HG03159 (cell line): ENCODE results near the gene C1orf105.
"Not testable (repeated sequence)": the region's sequence is repeated elsewhere in the genome, so short reads cannot be mapped to it uniquely, and the experiment has no call there.

Experiments used
- ATAC-seq: cut with Tn5 transposase; IDR thresholded peaks from one replicate; pipeline ENCODE4 v1.9.1; 2021; ENCODE audit warnings: mild to moderate bottlenecking, moderate library complexity; ENCODE audit not compliant: unreplicated experiment

C1orf105 gene

GRCh38 chr1:172423336-172423735, 2.9 kb downstream of the C1orf105 start:
- ATAC-seq: no peak

DNA sequence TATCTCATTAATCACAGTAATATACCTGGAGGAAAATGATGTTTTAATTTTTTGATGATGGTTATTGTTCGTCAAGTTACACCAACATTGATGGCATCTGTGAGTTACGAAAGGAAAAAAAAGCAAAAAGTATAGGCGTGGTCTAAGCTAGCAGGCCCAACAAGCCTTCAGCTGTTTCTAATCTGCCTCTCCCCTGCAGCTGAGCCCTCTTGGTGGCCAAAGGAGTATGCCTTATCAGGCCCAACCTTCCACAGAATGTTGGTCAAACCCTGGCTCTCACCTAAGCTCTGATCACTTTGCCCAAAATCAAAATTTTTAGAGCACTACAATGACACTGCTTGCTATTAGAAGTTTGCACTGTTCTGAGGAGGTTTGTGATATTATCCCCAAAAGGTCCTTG, 4.9 kb downstream of the C1orf105 start:
- no peak for ATAC-seq

DNA sequence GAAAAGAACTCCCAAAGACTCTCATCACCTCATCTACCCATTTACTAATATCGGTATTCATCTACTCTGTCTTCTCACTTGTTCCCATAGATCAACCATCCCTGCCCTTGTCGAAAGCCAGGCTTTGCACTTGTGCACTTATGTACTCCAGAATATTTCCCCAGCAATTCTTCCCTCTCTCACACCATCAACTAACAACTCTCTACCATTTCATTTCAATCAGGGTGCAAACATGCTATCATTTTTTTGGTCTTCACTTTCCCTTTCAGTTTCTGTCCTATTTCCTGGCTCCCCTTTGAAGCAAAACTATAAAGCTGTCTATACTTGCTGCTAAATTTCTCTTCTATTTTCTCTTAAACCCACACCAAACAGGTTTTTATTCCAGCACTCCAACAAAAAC, 6.7 kb downstream of the C1orf105 start:
- no peak for ATAC-seq

DNA sequence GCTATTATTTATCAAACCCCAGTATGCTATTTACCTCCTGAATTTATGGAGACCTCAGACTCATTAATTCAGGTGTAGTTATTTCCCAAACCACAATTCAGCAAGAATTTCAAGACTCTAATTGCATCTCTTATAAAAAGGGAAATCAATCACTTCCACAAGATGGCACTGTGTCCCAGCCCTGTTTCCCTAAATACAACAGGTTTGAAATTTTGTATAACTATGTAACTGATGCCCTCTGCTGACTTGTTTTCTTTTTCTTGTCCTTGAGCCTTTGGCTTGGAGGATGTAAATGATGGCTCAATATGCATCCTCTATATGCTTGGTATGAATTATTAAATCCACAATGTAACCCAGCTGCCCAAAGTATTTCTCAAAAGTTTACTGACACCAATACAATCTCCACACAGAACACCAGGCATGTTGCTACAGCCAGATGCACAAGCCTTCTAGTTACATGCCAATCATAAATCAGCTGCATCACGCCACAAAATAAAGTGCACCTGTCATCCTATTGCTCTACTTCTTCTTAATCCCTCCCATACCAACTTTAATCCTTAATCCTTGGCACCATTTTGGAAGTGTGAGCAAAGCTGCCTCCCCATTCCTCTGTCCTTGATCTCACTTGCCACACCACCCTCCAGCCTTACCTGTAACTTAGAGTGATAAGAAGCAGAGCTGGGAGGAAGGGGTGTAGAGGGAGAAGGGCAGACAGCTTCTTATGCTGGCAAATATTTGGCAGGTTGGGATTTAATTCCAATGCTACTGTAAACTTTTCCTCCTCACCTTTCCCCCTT, 9.0 kb downstream of the C1orf105 start:
- ATAC-seq: no peak

GRCh38 chr1:172430128-172430454, 9.6 kb downstream of the C1orf105 start:
- no peak for ATAC-seq

DNA sequence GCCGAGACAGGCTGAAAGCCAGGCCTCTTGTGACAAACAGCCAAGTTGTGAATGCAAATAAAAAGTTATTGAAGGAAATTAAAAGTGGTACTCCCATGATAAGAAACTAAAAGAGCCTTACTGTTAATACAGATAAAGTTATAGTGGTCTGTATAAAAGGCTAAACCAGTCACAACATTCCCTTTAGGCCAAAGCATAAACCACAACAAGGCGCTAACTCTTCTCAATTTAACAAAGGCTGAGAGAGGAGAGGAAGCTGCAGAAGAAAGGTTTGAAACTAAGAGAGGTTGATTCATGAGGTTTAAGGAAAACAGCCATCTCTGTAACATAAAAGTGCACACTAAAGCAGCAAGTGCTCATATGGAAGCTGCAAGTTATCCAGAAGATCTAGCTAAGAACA, 10.7 kb downstream of the C1orf105 start:
- ATAC-seq: no peak

DNA sequence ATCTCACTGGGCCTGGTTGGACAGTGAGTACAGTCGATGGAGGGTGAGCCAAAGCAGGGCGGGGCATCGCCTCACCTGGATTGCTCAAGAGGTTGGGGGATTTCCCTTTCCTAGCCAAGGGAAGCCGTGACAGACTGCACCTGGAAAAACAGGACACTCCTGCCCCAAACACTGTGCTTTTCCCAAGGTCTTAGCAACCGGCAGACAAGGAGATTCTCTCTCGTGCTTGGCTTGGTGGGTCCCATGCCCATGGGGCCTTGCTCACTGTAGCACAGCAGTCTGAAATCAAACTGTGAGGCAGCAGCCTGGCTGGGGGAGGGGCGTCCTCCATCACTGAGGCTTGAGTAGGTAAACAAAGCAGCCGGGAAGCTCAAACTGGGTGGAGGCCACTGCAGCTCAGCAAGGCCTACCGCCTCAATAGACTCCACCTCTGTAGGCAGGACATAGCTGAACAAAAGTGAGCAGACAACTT, 11.3 kb downstream of the C1orf105 start:
- ATAC-seq: no peak

DNA sequence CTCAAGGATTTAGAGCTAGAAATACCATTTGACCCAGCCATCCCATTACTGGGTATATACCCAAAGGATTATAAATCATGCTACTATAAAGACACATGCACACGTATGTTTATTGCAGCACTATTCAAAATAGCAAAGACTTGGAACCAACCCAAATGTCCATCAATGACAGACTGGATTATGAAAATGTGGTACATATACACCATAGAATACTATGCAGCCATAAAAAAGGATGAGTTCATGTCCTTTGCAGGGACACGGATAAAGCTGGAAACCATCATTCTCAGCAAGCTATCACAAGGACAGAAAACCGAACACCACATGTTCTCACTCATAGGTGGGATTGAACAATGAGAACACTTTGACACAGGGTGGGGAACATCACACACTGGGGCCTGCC, 16.7 kb downstream of the C1orf105 start:
- not testable (repeated sequence) for ATAC-seq

- ATAC-seq: no peak
Observed at GRCh38 chr1:172442404-172442803, 21.9 kb downstream of the C1orf105 start.

- ATAC-seq: no peak
Observed at GRCh38 chr1:172442843-172443565, 22.5 kb downstream of the C1orf105 start.

DNA sequence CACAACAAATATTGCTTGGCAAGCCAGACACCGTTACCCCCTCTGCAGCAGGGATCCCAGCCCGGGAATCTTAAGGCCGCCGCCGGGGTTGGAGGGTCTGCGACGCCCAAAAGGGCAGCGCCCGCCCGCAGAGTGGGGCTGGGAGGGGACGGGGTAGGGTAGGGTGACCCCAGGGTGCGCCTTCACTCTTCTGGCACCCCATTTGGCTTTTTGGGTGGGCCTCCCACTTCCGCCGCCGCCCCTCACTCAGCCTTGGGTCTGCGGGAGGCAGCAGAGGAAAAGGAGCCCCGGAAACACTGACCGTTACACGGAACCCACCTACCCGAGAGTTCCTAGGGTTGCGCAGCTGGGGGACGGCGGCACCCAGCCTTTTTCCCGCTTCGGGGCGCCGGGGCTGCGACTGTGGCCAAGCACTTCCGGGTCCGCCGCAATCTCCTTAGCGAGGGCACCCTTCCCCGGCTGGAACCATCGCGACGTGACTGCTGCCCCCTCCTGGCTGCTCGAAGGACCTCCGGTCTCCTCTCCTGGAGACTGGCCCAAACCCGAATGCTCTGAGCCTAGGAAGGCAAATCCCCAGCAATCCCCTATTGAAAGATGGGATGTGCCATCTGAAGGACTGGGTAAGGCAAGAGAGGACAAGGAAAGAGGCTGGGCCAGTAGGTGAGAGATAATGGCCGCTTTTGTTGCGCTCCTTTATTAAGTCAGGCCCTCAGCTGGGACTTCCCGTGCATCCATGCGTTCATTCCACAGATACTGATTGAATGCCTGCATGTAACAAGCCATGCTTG, 23.4 kb downstream of the C1orf105 start, which contains the start of gene PIGC:
TSS of gene PIGC (minus strand) at position 404 of the 788 bp plus-strand sequence. CDS start 1,447 bp downstream, outside the sequence.
- peak; percentile 98 for ATAC-seq

DNA sequence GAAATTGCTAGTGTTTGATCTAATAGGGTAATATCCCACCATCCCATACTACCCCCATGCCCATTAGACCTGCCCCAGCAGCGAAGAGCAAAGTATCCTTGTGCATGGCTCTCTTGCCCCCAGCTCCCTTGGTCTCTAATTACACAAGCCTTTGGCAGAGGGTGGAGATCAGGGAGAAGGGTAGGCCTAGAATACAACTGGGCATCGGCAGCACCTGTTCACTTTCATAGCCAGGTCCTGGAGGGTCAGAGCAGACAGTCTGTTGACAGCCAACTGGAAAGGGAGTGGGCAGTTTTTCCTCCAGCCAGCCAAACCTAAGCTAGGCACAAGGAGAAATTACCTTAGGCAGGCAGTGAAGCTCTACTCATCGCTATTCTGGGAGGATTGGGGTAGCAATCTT, 26.1 kb downstream of the C1orf105 start:
- no peak for ATAC-seq

- no peak for ATAC-seq
Observed at GRCh38 chr1:172447641-172448040, 27.2 kb downstream of the C1orf105 start.

- no peak for ATAC-seq
Observed at GRCh38 chr1:172448995-172449584, 28.6 kb downstream of the C1orf105 start.

- ATAC-seq: peak; percentile 84
Observed at GRCh38 chr1:172449585-172450523, 29.4 kb downstream of the C1orf105 start.

- no peak for ATAC-seq
Observed at GRCh38 chr1:172450524-172450885, 30.0 kb downstream of the C1orf105 start.

DNA sequence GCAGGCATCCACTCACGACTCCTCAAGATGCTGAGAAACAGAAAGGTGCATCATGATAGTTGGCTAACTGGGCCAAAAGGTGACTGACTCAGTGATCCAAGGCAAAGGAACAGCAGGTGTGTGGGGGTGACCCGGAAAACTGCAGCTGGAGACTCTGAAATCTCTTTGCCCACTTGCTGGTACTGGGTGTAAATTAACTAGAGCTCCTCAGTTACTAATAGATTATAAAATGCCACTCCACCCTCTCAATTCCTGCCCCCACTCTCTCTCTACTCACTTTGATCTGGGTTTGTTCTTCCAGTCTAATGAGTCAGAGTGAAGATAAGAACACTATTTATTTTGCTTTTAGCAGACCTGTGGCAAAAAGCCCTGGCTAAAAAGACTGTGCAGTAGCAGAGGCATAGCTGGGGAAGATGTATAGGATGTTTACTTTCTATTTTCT, 30.5 kb downstream of the C1orf105 start:
- no peak for ATAC-seq

- no peak for ATAC-seq
Observed at GRCh38 chr1:172452536-172453152, 32.2 kb downstream of the C1orf105 start.

DNA sequence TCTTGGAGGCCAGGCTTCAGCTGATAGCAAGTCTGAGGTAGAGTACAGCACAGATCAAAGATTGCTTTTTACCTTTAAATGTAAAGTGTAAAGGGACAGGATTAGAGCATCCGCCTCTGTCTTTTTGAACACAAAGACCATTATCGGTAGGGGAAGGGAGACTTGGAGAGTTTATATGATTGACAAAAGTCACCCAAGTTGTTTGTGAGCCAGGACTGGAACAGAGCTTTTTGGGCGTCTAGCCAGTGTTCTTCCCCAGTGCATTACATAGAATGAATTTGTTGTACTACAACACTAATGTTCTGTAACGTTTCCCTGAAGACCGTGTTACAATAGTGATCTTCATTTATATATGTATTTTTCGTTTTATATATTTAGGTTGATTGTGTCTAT, 32.7 kb downstream of the C1orf105 start:
- no peak for ATAC-seq
